SK-N-SH treated with all-trans-retinoic acid at 6 μM for 48 hours (cell line): Measurements from ENCODE around the gene STOML1.

Experiments used
- ATAC-seq: fragments of 200-7000 bp; cut with Tn5 transposase; 3 replicates; pipeline ENCODE4 v1.9.1; 2020; ENCODE audit warnings: mild to moderate bottlenecking, moderate library complexity
- ARNTL ChIP-seq: fragments of 450-650 bp; formaldehyde crosslinking; IDR thresholded peaks from 2 replicates; pipeline ENCODE4 v1.5.0; 2020; ENCODE audit warnings: low read depth, mild to moderate bottlenecking, moderate library complexity, borderline replicate concordance
- BACH2 ChIP-seq: fragments of 250-450 bp; sonication (Bioruptor Pico); IDR thresholded peaks from 2 replicates; pipeline ENCODE4 v1.9.0; 2021; ENCODE audit warnings: mild to moderate bottlenecking, borderline replicate concordance
- CSDC2 ChIP-seq: fragments of 250-450 bp; sonication (Bioruptor Pico); IDR thresholded peaks from 2 replicates; pipeline ENCODE4 v1.5.0; 2020; ENCODE audit warnings: mild to moderate bottlenecking, moderate library complexity
- ESRRG ChIP-seq: fragments of 250-450 bp; sonication (Bioruptor Pico); IDR thresholded peaks from 2 replicates; pipeline ENCODE4 v1.6.1; 2021; ENCODE audit warnings: mild to moderate bottlenecking
- ISL1 ChIP-seq: fragments of 250-450 bp; sonication (Bioruptor Pico); IDR thresholded peaks from 2 replicates; pipeline ENCODE4 v2.1.2; 2022; ENCODE audit warnings: mild to moderate bottlenecking, moderate library complexity
- OSR1 ChIP-seq: fragments of 250-450 bp; sonication (Bioruptor Pico); IDR thresholded peaks from 2 replicates; pipeline ENCODE4 v1.8.0; 2022; ENCODE audit warnings: moderate library complexity, mild to moderate bottlenecking, inconsistent platforms
- PATZ1 ChIP-seq: fragments of 250-450 bp; sonication (Bioruptor Pico); IDR thresholded peaks from 2 replicates; pipeline ENCODE4 v1.8.0; 2020; ENCODE audit warnings: mild to moderate bottlenecking, moderate library complexity, borderline replicate concordance
- POU6F1 ChIP-seq: fragments of 250-450 bp; sonication (Bioruptor Pico); IDR thresholded peaks from 2 replicates; pipeline ENCODE4 v1.8.0; 2021; ENCODE audit warnings: low read depth, mild to moderate bottlenecking, moderate library complexity, borderline replicate concordance
- RARB ChIP-seq: fragments of 250-450 bp; sonication (Bioruptor Pico); IDR thresholded peaks from 2 replicates; pipeline ENCODE4 v1.8.0; 2021; ENCODE audit warnings: mild to moderate bottlenecking, moderate library complexity
- SNAI2 ChIP-seq: fragments of 250-450 bp; sonication (Bioruptor Pico); IDR thresholded peaks from 2 replicates; pipeline ENCODE4 v1.5.0; 2020; ENCODE audit warnings: mild to moderate bottlenecking, moderate library complexity
- TCF4 ChIP-seq: fragments of 250-450 bp; sonication (Bioruptor Pico); IDR thresholded peaks from 2 replicates; pipeline ENCODE4 v1.8.0; 2021; ENCODE audit warnings: mild to moderate bottlenecking, moderate library complexity, borderline replicate concordance
- TOX ChIP-seq: fragments of 250-450 bp; sonication (Bioruptor Pico); IDR thresholded peaks from 2 replicates; pipeline ENCODE4 v1.8.0; 2021; ENCODE audit warnings: mild to moderate bottlenecking, moderate library complexity, borderline replicate concordance
- TSHZ2 ChIP-seq: fragments of 250-450 bp; sonication (Bioruptor Pico); IDR thresholded peaks from 2 replicates; pipeline ENCODE4 v1.5.0; 2020; ENCODE audit warnings: mild to moderate bottlenecking, moderate library complexity
- ZC3H10 ChIP-seq: fragments of 250-450 bp; sonication (Bioruptor Pico); IDR thresholded peaks from 2 replicates; pipeline ENCODE4 v1.5.1; 2021; ENCODE audit warnings: mild to moderate bottlenecking, moderate library complexity
- ZFP3 ChIP-seq: fragments of 250-450 bp; sonication (Bioruptor Pico); IDR thresholded peaks from 2 replicates; pipeline ENCODE4 v1.5.0; 2020; ENCODE audit warnings: mild to moderate bottlenecking, moderate library complexity
- ZFP30 ChIP-seq: fragments of 450-650 bp; formaldehyde crosslinking; IDR thresholded peaks from 2 replicates; pipeline ENCODE4 v1.5.0; 2022; ENCODE audit warnings: mild to moderate bottlenecking, moderate library complexity
- ZNF8 ChIP-seq: fragments of 450-650 bp; formaldehyde crosslinking; IDR thresholded peaks from 2 replicates; pipeline ENCODE4 v1.5.0; 2020; ENCODE audit warnings: mild to moderate bottlenecking, moderate library complexity
- TF ChIP-seq, protein P1 (sequence below): fragments of 250-450 bp; sonication (Bioruptor Pico); IDR thresholded peaks from 2 replicates; pipeline ENCODE4 v1.5.1; 2020; ENCODE audit warnings: low read depth, mild to moderate bottlenecking, moderate library complexity
- TF ChIP-seq, protein P2 (sequence below): fragments of 250-450 bp; sonication (Bioruptor Pico); IDR thresholded peaks from 2 replicates; pipeline ENCODE4 v1.5.1; 2021; ENCODE audit warnings: mild to moderate bottlenecking, moderate library complexity

STOML1 gene

GRCh38 chr15:73954188-73955145 lies 37.6 kb downstream of the STOML1 start (continued):
- no peak for TF ChIP-seq PATZ1 (CRISPR knock-in tag)

DNA sequence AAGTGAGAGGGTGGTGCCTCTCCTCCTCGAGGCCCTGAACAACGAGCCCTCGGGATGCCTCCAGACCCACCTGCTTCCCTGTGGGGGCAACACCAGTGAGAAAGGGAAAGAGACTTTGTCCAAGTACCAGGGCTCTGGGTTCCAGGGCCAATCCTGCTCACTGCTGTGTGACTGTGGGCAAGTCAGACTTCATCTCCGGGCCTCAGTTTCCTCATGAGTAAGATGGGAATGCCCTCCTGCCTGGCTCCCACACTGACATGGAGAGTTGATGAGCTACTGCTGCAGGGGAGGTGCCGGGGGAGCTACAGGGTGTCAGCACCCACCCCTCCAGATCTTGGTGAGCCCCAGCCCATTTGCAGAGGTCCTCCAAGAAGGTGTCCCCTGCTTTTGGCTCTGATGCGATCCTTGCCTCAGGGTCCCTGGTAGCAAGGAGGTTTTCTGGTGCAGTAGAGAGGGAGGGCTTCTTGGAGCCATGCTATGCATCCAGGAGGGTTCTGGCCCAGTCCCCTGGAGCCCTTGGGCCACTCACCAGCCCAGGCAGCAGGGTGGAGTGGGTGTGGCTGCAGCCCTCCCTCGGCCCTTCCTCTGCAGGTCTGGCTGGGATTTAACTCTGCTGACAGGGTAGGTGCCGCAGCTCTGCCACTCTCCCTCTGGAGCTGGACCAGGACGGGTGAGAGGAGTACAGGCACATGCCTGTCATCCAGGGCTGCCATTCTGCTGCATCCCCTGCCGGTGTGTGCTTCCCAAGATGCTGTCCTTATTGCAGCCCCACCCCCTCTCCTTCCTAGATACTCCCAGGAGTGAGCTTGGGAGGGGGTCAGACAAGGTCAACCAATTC lies 39.0 kb downstream of the STOML1 start:
- no peak for ATAC-seq
- TF ChIP-seq ZNF8 (no peak), ZFP30 (CRISPR knock-in tag) (no peak), OSR1 (CRISPR knock-in tag) (no peak), SNAI2 (CRISPR knock-in tag) (no peak), BACH2 (CRISPR knock-in tag) (no peak), PATZ1 (CRISPR knock-in tag) (no peak), ISL1 (CRISPR knock-in tag) (no peak), ZFP3 (CRISPR knock-in tag) (no peak), ARNTL (CRISPR knock-in tag) (no peak), TSHZ2 (CRISPR knock-in tag) (no peak), CSDC2 (CRISPR knock-in tag) (no peak), TOX (CRISPR knock-in tag) (no peak), ESRRG (no peak), ZC3H10 (CRISPR knock-in tag) (no peak), RARB (CRISPR knock-in tag) (no peak), TCF4 (CRISPR knock-in tag) (no peak), POU6F1 (CRISPR knock-in tag) (no peak)
- TF ChIP-seq, protein P1, sequence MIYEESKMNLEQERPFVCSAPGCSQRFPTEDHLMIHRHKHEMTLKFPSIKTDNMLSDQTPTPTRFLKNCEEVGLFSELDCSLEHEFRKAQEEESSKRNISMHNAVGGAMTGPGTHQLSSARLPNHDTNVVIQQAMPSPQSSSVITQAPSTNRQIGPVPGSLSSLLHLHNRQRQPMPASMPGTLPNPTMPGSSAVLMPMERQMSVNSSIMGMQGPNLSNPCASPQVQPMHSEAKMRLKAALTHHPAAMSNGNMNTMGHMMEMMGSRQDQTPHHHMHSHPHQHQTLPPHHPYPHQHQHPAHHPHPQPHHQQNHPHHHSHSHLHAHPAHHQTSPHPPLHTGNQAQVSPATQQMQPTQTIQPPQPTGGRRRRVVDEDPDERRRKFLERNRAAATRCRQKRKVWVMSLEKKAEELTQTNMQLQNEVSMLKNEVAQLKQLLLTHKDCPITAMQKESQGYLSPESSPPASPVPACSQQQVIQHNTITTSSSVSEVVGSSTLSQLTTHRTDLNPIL (CRISPR knock-in tag), result no peak
- TF ChIP-seq, protein P2, sequence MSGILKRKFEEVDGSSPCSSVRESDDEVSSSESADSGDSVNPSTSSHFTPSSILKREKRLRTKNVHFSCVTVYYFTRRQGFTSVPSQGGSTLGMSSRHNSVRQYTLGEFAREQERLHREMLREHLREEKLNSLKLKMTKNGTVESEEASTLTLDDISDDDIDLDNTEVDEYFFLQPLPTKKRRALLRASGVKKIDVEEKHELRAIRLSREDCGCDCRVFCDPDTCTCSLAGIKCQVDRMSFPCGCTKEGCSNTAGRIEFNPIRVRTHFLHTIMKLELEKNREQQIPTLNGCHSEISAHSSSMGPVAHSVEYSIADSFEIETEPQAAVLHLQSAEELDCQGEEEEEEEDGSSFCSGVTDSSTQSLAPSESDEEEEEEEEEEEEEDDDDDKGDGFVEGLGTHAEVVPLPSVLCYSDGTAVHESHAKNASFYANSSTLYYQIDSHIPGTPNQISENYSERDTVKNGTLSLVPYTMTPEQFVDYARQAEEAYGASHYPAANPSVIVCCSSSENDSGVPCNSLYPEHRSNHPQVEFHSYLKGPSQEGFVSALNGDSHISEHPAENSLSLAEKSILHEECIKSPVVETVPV (CRISPR knock-in tag), result no peak
